ENCODE data around the gene SYNGAP1. TPM values are rescaled to one million over a fixed set of nuclear protein-coding genes. Genes with fewer than 3 reads are reported as not detected.
A peak's percentile ranks its signal among the peaks of the same experiment; 100 is the strongest.

The SYNGAP1 gene
- total RNA-seq, 1 donor from 2014 or later, result 36.1 TPM

DNA sequence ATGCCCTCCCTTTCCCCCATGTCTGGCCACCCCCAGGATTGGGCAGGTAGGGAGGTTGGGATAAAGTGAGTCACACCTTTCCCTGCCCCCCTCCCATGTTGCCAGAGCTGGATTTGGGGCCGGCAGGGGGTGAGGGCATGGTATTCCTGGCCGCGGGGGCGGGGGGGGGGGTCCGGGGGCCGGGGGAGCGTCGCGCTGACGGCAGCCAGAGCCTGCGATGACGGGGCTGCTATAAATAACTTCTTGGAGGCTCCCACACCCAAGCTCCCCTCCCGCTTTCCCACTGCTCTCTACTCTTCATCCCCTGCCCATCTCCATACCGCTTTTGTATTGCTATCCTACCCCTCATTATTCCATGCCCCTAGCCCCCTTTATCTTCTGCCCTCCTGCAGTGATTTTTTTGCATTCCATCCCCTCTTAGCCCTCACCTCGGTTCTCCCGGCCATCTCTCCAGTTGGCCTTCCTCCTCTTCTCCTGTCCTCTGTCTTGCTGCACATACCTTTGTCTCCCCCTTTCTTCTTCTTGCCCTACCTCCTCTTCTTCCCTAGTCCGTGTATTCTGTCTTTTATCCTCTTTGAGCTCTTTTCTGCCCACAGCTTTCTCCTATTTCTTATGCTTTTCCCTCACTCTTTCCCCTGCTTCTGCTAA, 13.8 kb downstream of the SYNGAP1 start:
- FAIRE-seq (no peak), DNase-seq (ENCODE audit: low read depth) (peak; percentile 56)
- Mint-ChIP-seq H3K27ac (ENCODE audit: unreplicated experiment) (peak overlapping the region; percentile 67), H3K27me3 (ENCODE audit: low read depth, unreplicated experiment) (no peaks in the 10 kb centered on the region), H3K9me3 (ENCODE audit: unreplicated experiment) (no peaks in the 10 kb centered on the region), H3K4me1 (ENCODE audit: low read depth, unreplicated experiment) (peaks cover 50% of the 10 kb centered on the region), H3K4me3 (ENCODE audit: unreplicated experiment) (peak overlapping the region; percentile 66), H3K36me3 (ENCODE audit: low read depth, unreplicated experiment) (peaks cover 25% of the 10 kb centered on the region)
- H3K79me2 ChIP-seq (ENCODE audit: insufficient read depth, low read length), result peaks cover 26% of the 10 kb centered on the region
- no peaks in the 10 kb centered on the region for H3K27me3 ChIP-seq (ENCODE audit: insufficient read depth, low read length)
- no peaks in the 10 kb centered on the region for H3K9me3 ChIP-seq (ENCODE audit: insufficient read depth, low read depth, low read length)
- H3K27ac ChIP-seq (ENCODE audit: low read depth, low read length), result peak overlapping the region; percentile 5
- TF ChIP-seq EZH2 (IDR thresholded peaks at IDR 0.05; ENCODE audit: insufficient read depth, low read length), result no peak
- TF ChIP-seq, protein P1, sequence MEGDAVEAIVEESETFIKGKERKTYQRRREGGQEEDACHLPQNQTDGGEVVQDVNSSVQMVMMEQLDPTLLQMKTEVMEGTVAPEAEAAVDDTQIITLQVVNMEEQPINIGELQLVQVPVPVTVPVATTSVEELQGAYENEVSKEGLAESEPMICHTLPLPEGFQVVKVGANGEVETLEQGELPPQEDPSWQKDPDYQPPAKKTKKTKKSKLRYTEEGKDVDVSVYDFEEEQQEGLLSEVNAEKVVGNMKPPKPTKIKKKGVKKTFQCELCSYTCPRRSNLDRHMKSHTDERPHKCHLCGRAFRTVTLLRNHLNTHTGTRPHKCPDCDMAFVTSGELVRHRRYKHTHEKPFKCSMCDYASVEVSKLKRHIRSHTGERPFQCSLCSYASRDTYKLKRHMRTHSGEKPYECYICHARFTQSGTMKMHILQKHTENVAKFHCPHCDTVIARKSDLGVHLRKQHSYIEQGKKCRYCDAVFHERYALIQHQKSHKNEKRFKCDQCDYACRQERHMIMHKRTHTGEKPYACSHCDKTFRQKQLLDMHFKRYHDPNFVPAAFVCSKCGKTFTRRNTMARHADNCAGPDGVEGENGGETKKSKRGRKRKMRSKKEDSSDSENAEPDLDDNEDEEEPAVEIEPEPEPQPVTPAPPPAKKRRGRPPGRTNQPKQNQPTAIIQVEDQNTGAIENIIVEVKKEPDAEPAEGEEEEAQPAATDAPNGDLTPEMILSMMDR (IDR thresholded peaks at IDR 0.05; ENCODE audit: insufficient read depth, low read depth, low read length), result no peak
- H3K36me3 ChIP-seq (ENCODE audit: insufficient read depth, low read length), result peaks cover 22% of the 10 kb centered on the region
- H3K9ac ChIP-seq (ENCODE audit: low read length), result peak overlapping the region; percentile 79
- H3K4me3 ChIP-seq (ENCODE audit: insufficient read depth, low read depth, low read length), result no peak overlapping the region
- peak overlapping the region; percentile 82 for H3K4me2 ChIP-seq (ENCODE audit: low read length)
- no peak overlapping the region for H2AFZ ChIP-seq (ENCODE audit: low read depth, low read length)
- peaks cover 36% of the 10 kb centered on the region for H3K4me1 ChIP-seq (ENCODE audit: insufficient read depth, low read length)
- H4K20me1 ChIP-seq (ENCODE audit: insufficient read depth, low read length), result peaks cover 56% of the 10 kb centered on the region

DNA sequence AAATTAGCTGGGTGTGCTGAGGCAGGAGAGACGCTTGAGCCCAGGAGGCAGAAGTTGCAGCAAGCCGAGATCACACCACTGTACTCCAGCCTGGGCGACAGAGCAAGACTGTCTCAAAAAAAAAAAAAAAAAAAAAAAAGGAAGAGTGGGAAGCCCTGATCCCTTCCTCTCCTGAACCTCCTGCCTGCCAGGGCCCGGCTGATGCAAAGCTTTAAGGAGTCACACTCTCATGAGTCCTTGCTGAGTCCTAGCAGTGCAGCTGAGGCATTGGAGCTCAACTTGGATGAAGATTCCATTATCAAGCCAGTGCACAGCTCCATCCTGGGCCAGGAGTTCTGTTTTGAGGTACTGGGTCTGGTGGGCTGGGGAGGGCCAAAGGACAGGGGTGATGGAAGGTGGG, 15.1 kb downstream of the SYNGAP1 start:
- peaks cover 33% of the 10 kb centered on the region for H3K4me1 ChIP-seq (ENCODE audit: insufficient read depth, low read length)
- peaks cover 41% of the 10 kb centered on the region for H3K4me1 Mint-ChIP-seq (ENCODE audit: low read depth, unreplicated experiment)
- no peak overlapping the region for H3K27ac Mint-ChIP-seq (ENCODE audit: unreplicated experiment)
- TF ChIP-seq EZH2 (IDR thresholded peaks at IDR 0.05; ENCODE audit: insufficient read depth, low read length), result no peak
- TF ChIP-seq, protein P1 (IDR thresholded peaks at IDR 0.05; ENCODE audit: insufficient read depth, low read depth, low read length), result no peak
- no peak overlapping the region for H2AFZ ChIP-seq (ENCODE audit: low read depth, low read length)
- no peaks in the 10 kb centered on the region for H3K9me3 Mint-ChIP-seq (ENCODE audit: unreplicated experiment)
- no peak for FAIRE-seq
- H4K20me1 ChIP-seq (ENCODE audit: insufficient read depth, low read length), result peaks cover 43% of the 10 kb centered on the region
- no peaks in the 10 kb centered on the region for H3K27me3 ChIP-seq (ENCODE audit: insufficient read depth, low read length)
- H3K36me3 Mint-ChIP-seq (ENCODE audit: low read depth, unreplicated experiment), result peaks cover 28% of the 10 kb centered on the region
- H3K79me2 ChIP-seq (ENCODE audit: insufficient read depth, low read length), result peaks cover 13% of the 10 kb centered on the region
- no peak overlapping the region for H3K27ac ChIP-seq (ENCODE audit: low read depth, low read length)
- H3K27me3 Mint-ChIP-seq (ENCODE audit: low read depth, unreplicated experiment), result no peaks in the 10 kb centered on the region
- no peak for DNase-seq (ENCODE audit: low read depth)
- H3K4me3 Mint-ChIP-seq (ENCODE audit: unreplicated experiment), result peak overlapping the region; percentile 54
- no peak overlapping the region for H3K9ac ChIP-seq (ENCODE audit: low read length)
- no peak overlapping the region for H3K4me2 ChIP-seq (ENCODE audit: low read length)
- peaks cover 22% of the 10 kb centered on the region for H3K36me3 ChIP-seq (ENCODE audit: insufficient read depth, low read length)
- no peaks in the 10 kb centered on the region for H3K9me3 ChIP-seq (ENCODE audit: insufficient read depth, low read depth, low read length)
- H3K4me3 ChIP-seq (ENCODE audit: insufficient read depth, low read depth, low read length), result no peak overlapping the region

GRCh38 chr6:33437666-33438065, 17.8 kb downstream of the SYNGAP1 start:
- Mint-ChIP-seq H3K9me3 (ENCODE audit: unreplicated experiment) (no peaks in the 10 kb centered on the region), H3K4me1 (ENCODE audit: low read depth, unreplicated experiment) (peaks cover 21% of the 10 kb centered on the region), H3K27ac (ENCODE audit: unreplicated experiment) (no peak overlapping the region), H3K4me3 (ENCODE audit: unreplicated experiment) (no peak overlapping the region), H3K36me3 (ENCODE audit: low read depth, unreplicated experiment) (peaks cover 33% of the 10 kb centered on the region), H3K27me3 (ENCODE audit: low read depth, unreplicated experiment) (no peaks in the 10 kb centered on the region)
- Histone ChIP-seq H2AFZ (ENCODE audit: low read depth, low read length) (no peak overlapping the region), H3K4me2 (ENCODE audit: low read length) (no peak overlapping the region), H3K9me3 (ENCODE audit: insufficient read depth, low read depth, low read length) (no peaks in the 10 kb centered on the region), H3K9ac (ENCODE audit: low read length) (no peak overlapping the region), H4K20me1 (ENCODE audit: insufficient read depth, low read length) (peaks cover 25% of the 10 kb centered on the region), H3K79me2 (ENCODE audit: insufficient read depth, low read length) (no peaks in the 10 kb centered on the region), H3K27ac (ENCODE audit: low read depth, low read length) (no peak overlapping the region), H3K4me3 (ENCODE audit: insufficient read depth, low read depth, low read length) (no peak overlapping the region), H3K27me3 (ENCODE audit: insufficient read depth, low read length) (no peaks in the 10 kb centered on the region), H3K4me1 (ENCODE audit: insufficient read depth, low read length) (peaks cover 17% of the 10 kb centered on the region), H3K36me3 (ENCODE audit: insufficient read depth, low read length) (peaks cover 22% of the 10 kb centered on the region)
- DNase-seq (ENCODE audit: low read depth) (no peak), FAIRE-seq (no peak)
- TF ChIP-seq EZH2 (IDR thresholded peaks at IDR 0.05; ENCODE audit: insufficient read depth, low read length), result no peak
- TF ChIP-seq, protein P1 (IDR thresholded peaks at IDR 0.05; ENCODE audit: insufficient read depth, low read depth, low read length), result no peak
